Motor neuron (in vitro differentiated cells): ENCODE results near the gene SKOR1. TPM values are rescaled to one million over a fixed set of nuclear protein-coding genes. Genes with fewer than 3 reads are reported as not detected.

ENCODE experiments used
- ATAC-seq, 8 experiments: fragments of 200-7000 bp; cut with Tn5 transposase; replicated peaks in 6 of 8; 2 replicates each; pipeline ENCODE4 v1.8.0; 2021; ENCODE audit warnings: mild to moderate bottlenecking in 8 of 8, moderate library complexity in 8 of 8
- H3K27ac ChIP-seq, 2 donors: fragments of 250-450 bp; sonication (Bioruptor Pico); 2 replicates each; pipeline ENCODE4 v1.9.0; 2021; ENCODE audit warnings: antibody characterized with exemption in 2 of 2, mild to moderate bottlenecking in 2 of 2, moderate library complexity in 1 of 2
- H3K4me1 ChIP-seq, 2 donors: fragments of 250-450 bp; sonication (Bioruptor Pico); replicated peaks in 1 of 2; 2 replicates each; pipeline ENCODE4 v1.6.1; 2021; ENCODE audit warnings: antibody characterized with exemption in 2 of 2, mild to moderate bottlenecking in 2 of 2, moderate library complexity in 1 of 2
- H3K4me3 ChIP-seq, 5 donors: fragments of 250-450 bp; sonication (Bioruptor Pico); 2 replicates each; pipeline ENCODE4 v1.9.0; 2021; ENCODE audit warnings: antibody characterized with exemption in 5 of 5, mild to moderate bottlenecking in 5 of 5, moderate library complexity in 4 of 5
- WGBS, 10 experiments: fragments of 450-650 bp; shearing (Covaris generic); methylation state at CpG; one replicate each; pipeline ENCODE4 v1.0.0; 2022; 5-methylcytosine and 5-hydroxymethylcytosine counted together
- in situ Hi-C, 9 experiments: fragments of 400-800 bp; cut with MboI; loops; one replicate each; pipeline ENCODE4 v1.15.0; 2021; ENCODE audit warnings: low sequenced_read_pairs in 9 of 9, low pct_unique_long_range_greater_than_20kb in 2 of 9; ENCODE audit not compliant: unreplicated experiment in 9 of 9
- total RNA-seq, 8 experiments: library from RNA; unstranded; fragments of 300-600 nt; gene quantifications; 2 replicates each; pipeline versions ENCODE4 v1.2.3 to v1.2.4, GENCODE V29; 2022

SKOR1 gene
- total RNA-seq, 8 experiments from 2014 or later, result 0.10 to 1.00 (median 0.42) TPM

DNA sequence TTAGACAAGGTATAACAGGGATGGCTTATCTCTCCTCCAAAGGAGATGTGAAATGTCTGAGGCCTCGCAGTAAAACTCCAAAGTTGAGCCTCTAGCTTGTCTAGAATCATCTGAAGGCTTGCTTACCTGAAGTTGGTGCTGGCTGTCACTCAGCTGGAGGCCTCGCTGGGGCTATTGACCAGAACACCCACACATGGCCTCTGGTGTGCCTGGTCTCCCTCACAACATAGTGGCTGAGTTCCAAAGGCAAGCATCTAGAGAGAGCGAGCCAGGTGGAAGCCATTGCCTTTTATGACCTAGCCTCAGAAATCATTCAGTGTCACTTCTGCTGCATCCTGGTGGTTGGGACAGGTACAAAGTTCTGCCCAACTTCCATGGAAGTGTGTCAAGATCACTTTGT, 31.9 kb downstream of the SKOR1 start:
- 50 to 100% (median 87%) methylated on average over 1 to 3 of the region's 3 CpGs; no CpG with 5 or more reads in 4 of the 10 experiments for WGBS, 10 experiments
- H3K4me3 ChIP-seq, result no peak overlapping the region
- H3K27ac ChIP-seq, result no peak overlapping the region
- in situ Hi-C loops, result loop anchor here in 6 of 9 experiments (25.0 kb wide), 3 partner anchors 180 to 305 kb away; partner anchors contain the start of gene PIAS1 (in 1 of the 6)
- H3K4me1 ChIP-seq, result no peaks in the 10 kb centered on the region
- ATAC-seq, result no peak

DNA sequence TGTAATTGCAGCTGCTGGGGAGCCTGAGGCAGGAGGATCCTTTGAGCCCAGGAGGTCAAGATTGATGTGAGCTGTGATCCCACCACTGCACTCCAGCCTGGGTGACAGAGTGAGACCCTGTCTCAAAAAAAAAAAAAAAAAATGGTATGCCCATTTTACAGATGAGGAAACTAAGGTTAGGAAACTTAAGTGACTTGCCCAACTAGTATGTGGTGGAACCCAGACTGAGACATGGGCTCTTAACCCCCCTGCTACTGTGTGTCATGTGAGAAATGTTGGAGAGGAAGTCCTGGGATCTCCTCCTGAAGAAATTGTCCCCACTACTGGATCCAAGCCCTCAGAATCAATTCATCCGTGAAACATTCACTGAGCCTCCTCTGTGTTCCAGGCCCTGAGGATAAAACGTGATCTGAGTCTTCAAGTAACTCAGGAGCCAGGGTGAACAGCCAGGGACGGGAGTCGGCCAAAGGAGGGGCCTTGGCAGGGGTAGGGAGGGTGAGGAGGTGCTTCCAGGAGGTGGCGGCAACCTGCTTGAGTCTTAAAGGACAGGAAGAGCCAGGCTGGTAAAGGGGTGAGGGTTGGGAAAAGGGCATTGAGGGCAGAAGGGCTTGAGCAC, 34.1 kb downstream of the SKOR1 start:
- WGBS, 10 experiments, result 40 to 80% (median 78%) methylated on average over 1 to 4 of the region's 5 CpGs; no CpG with 5 or more reads in 4 of the 10 experiments
- H3K4me3 ChIP-seq, result no peak overlapping the region
- in situ Hi-C loops, result loop anchor here in 6 of 9 experiments (25.0 kb wide), 3 partner anchors 178 to 303 kb away; partner anchors contain the start of gene PIAS1 (in 1 of the 6)
- H3K4me1 ChIP-seq, result no peaks in the 10 kb centered on the region
- ATAC-seq, result no peak
- H3K27ac ChIP-seq, result no peak overlapping the region

DNA sequence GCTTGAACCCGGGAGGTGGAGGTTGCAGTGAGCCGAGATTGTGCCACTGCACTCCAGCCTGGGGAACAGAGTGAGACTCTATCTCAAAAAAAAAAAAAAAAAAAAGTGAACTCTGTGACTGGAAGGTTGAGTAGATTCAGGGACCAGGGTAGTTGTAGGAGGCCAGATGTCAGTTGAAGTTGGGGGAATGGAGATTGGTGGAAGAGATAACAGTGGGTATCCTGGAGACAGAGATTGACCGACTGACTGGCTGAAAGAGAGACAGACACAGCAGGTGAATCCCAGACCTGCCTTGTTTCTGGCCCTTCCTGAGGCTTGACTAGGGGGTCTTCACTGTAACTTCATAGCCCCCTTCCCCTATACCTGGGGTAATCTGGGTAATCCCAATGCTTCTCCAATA, 36.7 kb downstream of the SKOR1 start:
- WGBS, 10 experiments, result 73 to 100% (median 100%) methylated on average over 1 to 3 of the region's 3 CpGs; no CpG with 5 or more reads in 4 of the 10 experiments
- no peak overlapping the region for H3K27ac ChIP-seq
- no peaks in the 10 kb centered on the region for H3K4me1 ChIP-seq
- no peak for ATAC-seq
- in situ Hi-C loops, result loop anchor here in 7 of 9 experiments (10.0 to 25.0 kb wide), 4 partner anchors 175 to 300 kb away; partner anchors contain the start of gene PIAS1 (in 1 of the 7)
- no peak overlapping the region for H3K4me3 ChIP-seq

DNA sequence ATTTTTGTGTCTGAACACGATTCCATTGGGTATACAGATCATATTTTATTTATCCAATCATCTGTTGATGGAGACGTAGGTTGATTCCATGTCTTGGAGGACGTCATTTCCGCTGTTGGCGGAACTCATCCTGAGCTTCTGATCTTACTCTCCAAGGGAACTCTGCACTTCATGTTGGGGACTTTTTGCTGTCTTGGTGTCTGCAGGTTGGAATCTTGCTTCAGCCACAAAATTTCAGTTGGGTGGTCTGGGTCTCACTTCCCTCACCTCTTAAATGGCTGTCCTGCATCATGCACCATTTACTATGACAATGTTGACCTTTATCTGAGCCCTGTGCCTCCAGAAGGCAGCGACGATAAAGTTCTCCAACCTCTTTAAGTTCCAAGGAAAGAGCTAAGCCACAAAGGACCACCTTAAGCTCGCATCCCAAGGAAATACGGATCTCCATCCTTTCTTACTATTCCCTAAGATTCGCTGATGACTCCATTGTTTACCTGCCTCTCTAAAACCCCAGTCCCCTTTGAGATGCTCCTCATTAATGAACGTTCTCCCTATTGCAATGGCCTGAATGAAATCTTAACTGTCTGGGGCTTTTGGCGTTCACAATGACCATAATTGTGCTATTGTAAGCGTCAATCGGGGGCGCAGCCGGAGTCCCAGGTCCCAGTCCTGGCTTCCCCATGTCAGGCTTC, 37.6 kb downstream of the SKOR1 start:
- peak in 1 of 8 experiments; percentile 13 for ATAC-seq

DNA sequence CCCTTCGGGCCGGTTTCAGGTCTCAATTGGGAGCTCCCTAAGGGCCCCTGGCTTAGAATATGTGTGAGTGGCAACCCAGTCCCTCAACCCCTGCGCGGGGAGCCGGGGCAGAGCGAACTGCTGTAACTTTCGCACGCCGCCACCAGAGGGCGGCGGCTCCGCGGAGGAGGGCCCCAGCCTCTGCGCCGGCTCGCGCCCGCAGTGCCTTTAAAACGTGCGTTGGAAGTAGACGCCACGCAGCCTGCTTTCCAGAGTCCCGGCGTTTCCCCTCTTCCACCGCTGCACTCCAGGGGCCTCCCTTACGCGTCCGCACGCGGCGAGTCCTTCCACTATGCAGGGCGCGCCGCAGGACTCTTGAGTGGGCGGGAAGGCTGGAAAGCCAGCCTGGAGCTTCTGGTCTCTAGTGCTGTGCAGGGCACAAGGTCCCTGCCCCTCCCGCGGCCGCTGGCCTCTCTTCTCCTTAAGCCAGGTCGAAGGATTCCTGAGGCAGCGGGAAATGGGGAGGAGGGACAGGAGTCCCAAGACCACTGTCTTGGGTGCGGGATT, 38.2 kb downstream of the SKOR1 start:
- ATAC-seq, result peak; percentile 96 to 99 (median 98)
- Histone ChIP-seq H3K4me1 (no peaks in the 10 kb centered on the region), H3K27ac (no peak overlapping the region), H3K4me3 (peak overlapping the region; percentile 18 to 32 (median 25))
- 0 to 27% (median 2%) methylated on average over 2 to 26 of the region's 41 CpGs; no CpG with 5 or more reads in 2 of the 10 experiments for WGBS, 10 experiments
- in situ Hi-C loops, result loop anchor here in 7 of 9 experiments (10.0 to 25.0 kb wide), 4 partner anchors 174 to 299 kb away; partner anchors contain the start of gene PIAS1 (in 1 of the 7)

More for the DNA sequence above, 37.6 kb downstream of the SKOR1 start:
- peak overlapping the region in 3 of 5 donors; percentile 25 to 32 (median 26) for H3K4me3 ChIP-seq
- H3K4me1 ChIP-seq, result no peaks in the 10 kb centered on the region
- no peak overlapping the region for H3K27ac ChIP-seq
- in situ Hi-C loops, result loop anchor here in 7 of 9 experiments (10.0 to 25.0 kb wide), 4 partner anchors 174 to 299 kb away; partner anchors contain the start of gene PIAS1 (in 1 of the 7)
- 4 to 100% (median 75%) methylated on average over 1 to 12 of the region's 16 CpGs for WGBS, 10 experiments

DNA sequence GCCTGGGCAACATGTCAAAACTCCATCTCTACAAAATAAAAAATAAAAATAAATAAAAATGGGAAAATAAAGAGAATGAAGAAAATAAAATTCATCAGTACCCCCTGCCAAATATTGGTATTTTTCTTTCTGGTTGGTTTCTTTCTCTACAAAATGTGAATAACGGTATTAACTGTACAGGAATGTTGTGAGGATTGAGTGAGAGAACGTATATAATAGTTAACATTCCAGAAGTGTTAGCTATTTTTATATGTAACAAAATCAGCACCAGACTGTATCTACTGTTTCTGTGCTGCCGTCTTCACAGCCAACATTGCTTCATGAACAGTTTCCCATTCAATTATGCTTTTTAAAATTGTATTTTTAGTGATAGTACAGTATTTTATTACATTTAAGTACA, 40.0 kb downstream of the SKOR1 start:
- in situ Hi-C loops, result loop anchor here in 7 of 9 experiments (10.0 to 25.0 kb wide), 4 partner anchors 172 to 297 kb away; partner anchors contain the start of gene PIAS1 (in 1 of the 7)
- Histone ChIP-seq H3K4me1 (no peaks in the 10 kb centered on the region), H3K27ac (no peak overlapping the region), H3K4me3 (no peak overlapping the region)
- ATAC-seq, result no peak
- 34 to 97% (median 89%) methylated on average over 2 to 3 of the region's 3 CpGs for WGBS, 10 experiments

DNA sequence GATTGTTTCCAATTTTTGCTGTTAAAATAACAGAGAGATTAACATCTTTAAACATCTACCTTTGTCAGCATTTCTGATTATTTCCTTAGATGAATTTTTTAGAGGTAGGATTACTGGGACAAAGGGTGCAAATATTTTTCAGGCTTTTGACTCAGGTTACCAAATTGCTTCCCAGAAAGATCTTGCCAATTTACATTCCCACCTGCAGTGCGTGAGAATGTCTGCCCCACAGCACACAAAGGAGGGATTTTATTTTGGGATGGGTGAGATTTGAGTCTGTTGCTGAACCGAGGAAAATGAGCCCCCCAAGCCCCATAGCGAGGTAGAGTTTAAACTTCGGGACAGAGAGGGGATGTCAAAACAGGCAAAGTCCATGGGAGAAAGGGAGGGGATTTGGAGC, 40.5 kb downstream of the SKOR1 start:
- 42 to 93% (median 67%) methylated on average over 1 to 4 of the region's 4 CpGs; no CpG with 5 or more reads in 3 of the 10 experiments for WGBS, 10 experiments
- in situ Hi-C loops, result loop anchor here in 7 of 9 experiments (10.0 to 25.0 kb wide), 4 partner anchors 172 to 297 kb away; partner anchors contain the start of gene PIAS1 (in 1 of the 7)
- Histone ChIP-seq H3K4me3 (no peak overlapping the region), H3K4me1 (no peaks in the 10 kb centered on the region), H3K27ac (no peak overlapping the region)
- ATAC-seq, result no peak

DNA sequence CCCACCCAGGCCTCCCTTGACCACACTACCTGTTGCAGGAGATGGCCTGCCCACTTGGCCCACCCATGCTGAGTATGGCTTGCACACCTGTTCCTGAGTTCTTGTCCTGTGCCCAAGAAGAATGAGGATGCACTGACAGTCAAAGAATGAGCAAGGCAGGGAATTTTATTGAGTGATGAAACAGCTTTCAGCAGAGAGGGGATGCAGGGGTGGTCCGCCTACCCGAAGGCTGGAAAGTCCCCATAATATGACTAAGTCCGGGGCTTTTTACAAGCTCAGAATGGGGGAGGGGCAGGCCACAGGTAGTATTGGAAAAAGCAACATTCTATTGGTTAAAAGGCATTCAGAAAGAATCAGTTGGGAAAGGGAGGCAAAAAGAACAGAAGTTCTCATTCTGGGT, 44.4 kb downstream of the SKOR1 start:
- in situ Hi-C loops, result loop anchor here in 7 of 9 experiments (10.0 to 25.0 kb wide), 4 partner anchors 168 to 293 kb away; partner anchors contain the start of gene PIAS1 (in 1 of the 7)
- 6 to 100% (median 69%) methylated on average over 1 to 3 of the region's 3 CpGs; no CpG with 5 or more reads in 4 of the 10 experiments for WGBS, 10 experiments
- Histone ChIP-seq H3K4me3 (no peak overlapping the region), H3K4me1 (no peaks in the 10 kb centered on the region), H3K27ac (no peak overlapping the region)
- ATAC-seq, result no peak

DNA sequence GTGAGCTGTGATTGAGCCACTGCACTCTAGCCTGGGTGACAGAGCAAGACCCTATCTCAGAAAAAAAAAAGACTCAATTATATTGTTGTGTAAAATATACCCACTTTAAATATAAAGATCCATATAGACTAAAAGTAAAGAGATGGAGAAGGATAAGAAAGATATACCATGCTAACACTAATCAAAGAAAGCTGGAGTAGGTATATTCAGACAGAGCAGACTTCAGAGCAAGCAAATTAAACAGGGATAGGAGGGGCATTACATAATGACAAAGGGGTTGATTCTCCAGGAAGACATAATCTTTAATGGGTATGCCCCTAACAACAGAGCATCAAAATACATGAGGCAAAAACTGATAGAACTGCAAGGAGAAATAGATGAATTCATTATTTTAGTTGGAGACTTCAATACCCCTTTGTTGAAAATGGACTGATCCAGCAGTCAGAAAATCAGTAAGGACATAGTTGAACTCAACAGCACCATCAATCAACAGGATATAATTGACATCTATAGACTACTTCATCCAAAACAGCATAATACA, 45.6 kb downstream of the SKOR1 start:
- in situ Hi-C loops, result loop anchor here in 6 of 9 experiments (25.0 kb wide), 3 partner anchors 166 to 291 kb away; partner anchors contain the start of gene PIAS1 (in 1 of the 6)
- Histone ChIP-seq H3K4me3 (no peak overlapping the region), H3K27ac (no peak overlapping the region), H3K4me1 (no peaks in the 10 kb centered on the region)
- ATAC-seq, result no peak

DNA sequence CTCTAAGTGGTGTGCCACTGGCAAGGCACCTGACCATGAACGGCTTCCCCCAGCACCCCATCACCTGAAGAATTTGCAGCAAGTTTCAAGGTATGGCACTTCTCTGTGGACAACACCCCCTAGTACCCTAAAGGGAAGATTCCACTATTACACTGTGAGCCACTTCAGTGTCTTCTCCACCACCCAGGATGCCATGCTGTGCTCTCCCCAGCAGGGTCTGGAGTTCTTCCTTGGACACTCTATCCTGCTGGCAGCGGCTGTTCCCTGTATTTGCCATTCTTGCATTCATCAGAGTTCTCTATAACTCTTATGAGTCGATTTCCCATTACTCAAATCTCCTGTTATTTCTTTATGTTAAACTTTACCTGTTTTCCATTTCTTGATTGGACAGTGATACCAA, 48.5 kb downstream of the SKOR1 start:
- 29 to 100% (median 88%) methylated on average over 1 to 3 of the region's 3 CpGs; no CpG with 5 or more reads in 1 of the 10 experiments for WGBS, 10 experiments
- peak in 1 of 8 experiments; percentile 36 for ATAC-seq
- Histone ChIP-seq H3K4me1 (no peaks in the 10 kb centered on the region), H3K27ac (no peak overlapping the region), H3K4me3 (no peak overlapping the region)
- in situ Hi-C loops, result loop anchor here in 6 of 9 experiments (25.0 kb wide), 3 partner anchors 164 to 289 kb away; partner anchors contain the start of gene PIAS1 (in 1 of the 6)

DNA sequence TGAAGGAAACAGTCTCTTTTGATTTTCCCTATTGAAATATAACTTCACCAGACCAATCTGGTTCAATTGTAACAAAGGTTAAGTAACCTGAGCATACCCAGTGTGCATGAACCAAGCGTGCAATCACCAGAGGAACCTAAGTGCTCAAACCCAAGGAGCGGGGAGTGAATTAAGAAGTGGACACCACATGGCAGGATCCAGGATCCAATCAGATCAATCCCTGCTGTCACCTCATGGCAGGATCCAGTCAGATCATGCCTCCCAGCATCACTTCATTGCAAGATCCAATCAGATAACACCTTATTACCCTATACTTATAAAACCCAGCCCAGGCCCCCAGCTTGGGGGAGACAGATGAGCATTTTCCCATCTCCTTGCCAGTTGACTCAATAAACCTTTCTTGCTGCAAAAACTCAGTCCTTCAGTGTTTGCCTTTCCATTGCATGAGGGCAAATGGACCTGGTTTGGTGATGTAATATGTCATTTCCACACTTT, 53.5 kb downstream of the SKOR1 start:
- peaks cover 9 to 12% of the 10 kb centered on the region in 2 donors for H3K4me1 ChIP-seq
- 80 to 100% (median 97%) methylated on average over 1 to 2 of the region's 2 CpGs; no CpG with 5 or more reads in 4 of the 10 experiments for WGBS, 10 experiments
- no peak overlapping the region for H3K4me3 ChIP-seq
- peak in 5 of 8 experiments; percentile 61 to 96 (median 65) for ATAC-seq
- in situ Hi-C loops, result no loop called here
- H3K27ac ChIP-seq, result no peak overlapping the region

DNA sequence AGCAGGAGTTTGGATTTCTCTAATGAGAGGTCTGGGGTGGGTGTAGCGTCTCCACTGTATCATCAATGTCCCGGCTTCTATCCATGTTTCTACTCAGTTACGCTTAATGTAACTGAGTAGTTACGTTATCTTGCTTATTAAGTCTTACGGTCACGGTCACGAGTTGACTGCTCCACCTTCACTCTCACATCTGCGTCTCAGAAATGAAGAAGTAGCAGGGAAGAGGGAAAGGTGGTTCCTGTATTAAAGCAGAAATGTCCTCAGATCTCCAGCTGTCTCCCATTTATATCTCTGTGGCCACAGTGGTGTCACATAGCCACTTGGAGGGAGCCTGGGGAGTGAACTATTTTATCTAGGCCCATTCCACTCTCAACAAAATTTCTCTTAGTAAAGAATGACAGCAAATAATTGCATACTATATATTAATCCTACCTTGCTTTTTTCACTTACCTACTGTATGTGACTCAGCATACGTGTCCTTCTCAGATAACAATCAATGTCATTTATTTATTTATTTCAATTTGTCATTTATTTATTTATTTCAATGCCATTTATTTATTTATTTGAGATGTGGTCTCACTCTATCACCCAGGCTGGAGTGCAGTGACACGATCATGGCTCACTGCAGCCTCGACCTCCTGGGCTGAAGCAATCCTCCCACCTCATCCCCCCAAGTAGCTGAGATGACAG, 54.3 kb downstream of the SKOR1 start:
- in situ Hi-C loops, result no loop called here
- WGBS, 10 experiments, result 82 to 100% (median 95%) methylated on average over 2 to 10 of the region's 11 CpGs
- H3K4me1 ChIP-seq, result peaks cover 16 to 19% of the 10 kb centered on the region in 2 donors
- ATAC-seq, result no peak
- no peak overlapping the region for H3K27ac ChIP-seq
- no peak overlapping the region for H3K4me3 ChIP-seq
